WTC11 (cell line): ENCODE data around the gene GPC6. TPM values are rescaled to one million over a fixed set of nuclear protein-coding genes. Genes with fewer than 3 reads are reported as not detected.

Source experiments
- ATAC-seq: fragments of 200-7000 bp; cut with Tn5 transposase; 2 replicates; pipeline ENCODE4 v1.10.0; 2021; ENCODE audit warnings: mild to moderate bottlenecking, moderate library complexity
- CTCF ChIA-PET: fragments of 300-600 bp; sonication (Branson Sonifier 250); formaldehyde crosslinking; loops from one replicate; lab custom pipeline; 2021; ENCODE audit warnings: antibody characterized with exemption; lab: Charles Lee
- POLR2A ChIA-PET: fragments of 350-600 bp; sonication (Branson Sonifier 250); formaldehyde crosslinking; loops from one replicate; lab custom pipeline; 2021; ENCODE audit warnings: antibody characterized with exemption; lab: Charles Lee
- DNase-seq: peaks from one replicate; pipeline ENCODE4 v3.0.0; 2021; ENCODE audit warnings: low spot score
- H3K27ac Mint-ChIP-seq: 2 replicates; pipeline ENCODE4 v1.8.0; 2021; ENCODE audit warnings: mixed read lengths
- H3K27me3 Mint-ChIP-seq: 2 replicates; pipeline ENCODE4 v1.8.0; 2021; ENCODE audit warnings: low read depth, mild to moderate bottlenecking, moderate library complexity, mixed read lengths
- H3K36me3 Mint-ChIP-seq: 2 replicates; pipeline ENCODE4 v1.8.0; 2021; ENCODE audit warnings: mixed read lengths
- H3K4me1 Mint-ChIP-seq: 2 replicates; pipeline ENCODE4 v1.8.0; 2022; ENCODE audit warnings: mixed read lengths
- H3K4me3 Mint-ChIP-seq: 2 replicates; pipeline ENCODE4 v1.8.0; 2021; ENCODE audit warnings: mild to moderate bottlenecking, moderate library complexity, mixed read lengths
- H3K9me3 Mint-ChIP-seq: 2 replicates; pipeline ENCODE4 v1.8.0; 2021; ENCODE audit warnings: mixed read lengths
- ARID4B ChIP-seq: sonication (generic); formaldehyde crosslinking; IDR thresholded peaks from 2 replicates; pipeline ENCODE4 v1.8.0; 2023; ENCODE audit warnings: missing genetic modification reagents, mild to moderate bottlenecking, borderline replicate concordance
- CDX4 ChIP-seq: fragments of 250-450 bp; sonication (Bioruptor Pico); IDR thresholded peaks from 2 replicates; pipeline ENCODE4 v1.9.0; 2021; ENCODE audit warnings: moderate library complexity, mild to moderate bottlenecking, inconsistent platforms, borderline replicate concordance
- EMX1 ChIP-seq: fragments of 250-450 bp; sonication (Bioruptor Pico); IDR thresholded peaks from 2 replicates; pipeline ENCODE4 v1.8.0; 2021; ENCODE audit warnings: mild to moderate bottlenecking
- ERG ChIP-seq: fragments of 250-450 bp; sonication (Bioruptor Pico); IDR thresholded peaks from 2 replicates; pipeline ENCODE4 v1.8.0; 2021; ENCODE audit warnings: mild to moderate bottlenecking
- HMGA2 ChIP-seq: fragments of 250-450 bp; sonication (Bioruptor Pico); IDR thresholded peaks from 2 replicates; pipeline ENCODE4 v1.4.0; 2021; ENCODE audit warnings: mild to moderate bottlenecking, moderate library complexity
- MLX ChIP-seq: sonication (generic); formaldehyde crosslinking; IDR thresholded peaks from 2 replicates; pipeline ENCODE4 v1.8.1; 2023; ENCODE audit warnings: mild to moderate bottlenecking, missing genetic modification reagents, moderate library complexity
- NR2C2 ChIP-seq: sonication (generic); formaldehyde crosslinking; IDR thresholded peaks from 2 replicates; pipeline ENCODE4 v1.8.0; 2022; ENCODE audit warnings: mild to moderate bottlenecking, missing genetic modification reagents
- NR3C1 ChIP-seq: sonication (generic); formaldehyde crosslinking; conservative IDR thresholded peaks from 2 replicates; pipeline ENCODE4 v1.8.1; 2023; ENCODE audit warnings: low read depth, mild to moderate bottlenecking, missing genetic modification reagents
- OVOL2 ChIP-seq: fragments of 250-450 bp; sonication (Bioruptor Pico); IDR thresholded peaks from 2 replicates; pipeline ENCODE4 v1.9.0; 2021; ENCODE audit warnings: mild to moderate bottlenecking, borderline replicate concordance
- RELA ChIP-seq: sonication (generic); formaldehyde crosslinking; IDR thresholded peaks from 2 replicates; pipeline ENCODE4 v1.8.1; 2022; ENCODE audit warnings: missing genetic modification reagents, mild to moderate bottlenecking, borderline replicate concordance
- SMAD4 ChIP-seq: sonication (generic); formaldehyde crosslinking; IDR thresholded peaks from 2 replicates; pipeline ENCODE4 v1.8.0; 2022; ENCODE audit warnings: mild to moderate bottlenecking, missing genetic modification reagents
- TCF7 ChIP-seq: sonication (generic); formaldehyde crosslinking; IDR thresholded peaks from 2 replicates; pipeline ENCODE4 v1.8.0; 2022; ENCODE audit warnings: mild to moderate bottlenecking, low read depth, missing genetic modification reagents, moderate library complexity
- TEAD1 ChIP-seq: sonication (generic); formaldehyde crosslinking; IDR thresholded peaks from 2 replicates; pipeline ENCODE4 v1.8.0; 2022; ENCODE audit warnings: mild to moderate bottlenecking, missing genetic modification reagents
- ZBTB21 ChIP-seq: sonication (generic); formaldehyde crosslinking; IDR thresholded peaks from 2 replicates; pipeline ENCODE4 v1.8.1; 2023; ENCODE audit warnings: mild to moderate bottlenecking, missing genetic modification reagents, borderline replicate concordance
- ZNF219 ChIP-seq: sonication (generic); formaldehyde crosslinking; IDR thresholded peaks from 2 replicates; pipeline ENCODE4 v1.8.0; 2023; ENCODE audit warnings: missing genetic modification reagents, mild to moderate bottlenecking, borderline replicate concordance
- ZNF423 ChIP-seq: fragments of 250-450 bp; sonication (Bioruptor Pico); IDR thresholded peaks from 2 replicates; pipeline ENCODE4 v2.1.2; 2022; ENCODE audit warnings: mild to moderate bottlenecking, moderate library complexity
- total RNA-seq: library from RNA; stranded (reverse); gene quantifications from 3 replicates; pipeline ENCODE4 v1.2.3, GENCODE V29; 2021
- TF ChIP-seq, protein P1 (sequence below): sonication (generic); formaldehyde crosslinking; conservative IDR thresholded peaks from 2 replicates; pipeline ENCODE4 v1.8.1; 2023; ENCODE audit warnings: mild to moderate bottlenecking, low read depth, missing genetic modification reagents, moderate library complexity
- TF ChIP-seq, protein P2 (sequence below): fragments of 250-450 bp; sonication (Bioruptor Pico); conservative IDR thresholded peaks from 2 replicates; pipeline ENCODE4 v1.9.0; 2021; ENCODE audit warnings: mild to moderate bottlenecking
- TF ChIP-seq, protein P3 (sequence below): sonication (generic); formaldehyde crosslinking; IDR thresholded peaks from 2 replicates; pipeline ENCODE4 v1.8.0; 2023; ENCODE audit warnings: missing genetic modification reagents

GPC6 gene
- total RNA-seq, 1 experiment from 2014 or later, result 19.5 TPM

- DNase-seq (no peak), ATAC-seq (no peak)
- H3K4me1 Mint-ChIP-seq, result peaks cover 10% of the 10 kb centered on the region
- no peaks in the 10 kb centered on the region for H3K9me3 Mint-ChIP-seq
- CTCF ChIA-PET, result no interaction called here
- POLR2A ChIA-PET, result no interaction called here
- H3K27ac Mint-ChIP-seq, result no peak overlapping the region
- no peaks in the 10 kb centered on the region for H3K36me3 Mint-ChIP-seq
- TF ChIP-seq, protein P1, sequence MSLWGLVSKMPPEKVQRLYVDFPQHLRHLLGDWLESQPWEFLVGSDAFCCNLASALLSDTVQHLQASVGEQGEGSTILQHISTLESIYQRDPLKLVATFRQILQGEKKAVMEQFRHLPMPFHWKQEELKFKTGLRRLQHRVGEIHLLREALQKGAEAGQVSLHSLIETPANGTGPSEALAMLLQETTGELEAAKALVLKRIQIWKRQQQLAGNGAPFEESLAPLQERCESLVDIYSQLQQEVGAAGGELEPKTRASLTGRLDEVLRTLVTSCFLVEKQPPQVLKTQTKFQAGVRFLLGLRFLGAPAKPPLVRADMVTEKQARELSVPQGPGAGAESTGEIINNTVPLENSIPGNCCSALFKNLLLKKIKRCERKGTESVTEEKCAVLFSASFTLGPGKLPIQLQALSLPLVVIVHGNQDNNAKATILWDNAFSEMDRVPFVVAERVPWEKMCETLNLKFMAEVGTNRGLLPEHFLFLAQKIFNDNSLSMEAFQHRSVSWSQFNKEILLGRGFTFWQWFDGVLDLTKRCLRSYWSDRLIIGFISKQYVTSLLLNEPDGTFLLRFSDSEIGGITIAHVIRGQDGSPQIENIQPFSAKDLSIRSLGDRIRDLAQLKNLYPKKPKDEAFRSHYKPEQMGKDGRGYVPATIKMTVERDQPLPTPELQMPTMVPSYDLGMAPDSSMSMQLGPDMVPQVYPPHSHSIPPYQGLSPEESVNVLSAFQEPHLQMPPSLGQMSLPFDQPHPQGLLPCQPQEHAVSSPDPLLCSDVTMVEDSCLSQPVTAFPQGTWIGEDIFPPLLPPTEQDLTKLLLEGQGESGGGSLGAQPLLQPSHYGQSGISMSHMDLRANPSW (CRISPR knock-in tag), result no peak
- TF ChIP-seq TEAD1 (CRISPR knock-in tag) (no peak), OVOL2 (CRISPR knock-in tag) (no peak), MLX (CRISPR knock-in tag) (no peak), NR2C2 (no peak), CDX4 (CRISPR knock-in tag) (no peak), EMX1 (CRISPR knock-in tag) (no peak), RELA (CRISPR knock-in tag) (no peak), ERG (CRISPR knock-in tag) (no peak)
- TF ChIP-seq, protein P2, sequence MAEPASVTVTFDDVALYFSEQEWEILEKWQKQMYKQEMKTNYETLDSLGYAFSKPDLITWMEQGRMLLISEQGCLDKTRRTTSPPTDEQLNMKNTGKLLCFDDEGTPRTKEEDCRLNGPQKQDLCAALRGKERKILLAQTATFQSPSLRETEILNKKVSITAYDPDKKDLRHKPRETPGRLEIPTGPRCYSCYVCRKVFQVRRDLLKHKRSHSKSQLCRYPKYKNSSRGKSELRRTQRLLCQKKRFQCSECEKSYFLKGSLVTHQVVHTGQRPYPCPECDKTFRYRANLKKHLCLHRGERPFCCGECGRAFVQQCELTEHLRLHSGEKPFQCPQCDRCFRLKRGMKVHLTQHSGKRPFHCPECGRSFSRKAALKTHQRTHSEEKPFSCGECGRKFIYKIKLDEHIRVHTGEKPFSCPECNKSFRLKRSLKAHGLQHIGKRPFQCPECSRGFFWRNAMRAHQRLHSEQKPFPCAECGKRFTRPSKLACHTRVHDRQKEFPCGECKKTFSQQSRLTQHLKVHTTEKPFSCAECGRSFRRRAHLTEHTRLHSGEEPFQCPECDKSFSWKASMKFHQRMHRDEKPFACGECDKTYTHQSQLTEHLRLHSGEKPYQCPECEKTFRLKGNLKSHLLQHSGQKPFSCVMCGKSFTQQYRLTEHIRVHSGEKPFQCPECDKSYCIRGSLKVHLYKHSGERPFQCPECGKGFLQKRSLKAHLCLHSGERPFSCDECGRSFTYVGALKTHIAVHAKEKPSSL, result no peak
- H3K4me3 Mint-ChIP-seq, result no peak overlapping the region
- H3K27me3 Mint-ChIP-seq, result no peaks in the 10 kb centered on the region; the same call in 1 of the 2 replicates
These were observed 1155.9 kb downstream of the GPC6 start for GRCh38 chr13:94382517-94382916.

DNA sequence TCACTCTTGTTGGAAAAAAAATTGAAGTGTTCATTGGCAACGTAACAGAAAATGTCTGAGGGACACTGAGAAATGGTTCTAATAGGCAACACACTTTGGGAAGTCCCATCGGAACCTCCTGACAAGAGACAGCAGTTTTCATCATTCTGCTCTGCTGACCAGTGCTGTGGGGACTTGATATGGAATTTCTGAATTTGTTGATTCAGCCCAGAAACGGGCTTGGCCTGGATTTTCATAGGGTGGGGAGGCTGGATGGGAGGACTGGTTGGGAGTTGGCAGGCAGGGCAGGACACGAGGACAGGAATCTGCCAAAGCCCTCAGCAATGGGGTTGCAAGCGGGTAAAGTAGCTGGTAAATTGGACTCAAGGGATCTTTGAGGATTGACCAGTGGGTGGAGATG lies 1156.4 kb downstream of the GPC6 start:
- ChIA-PET CTCF (no interaction called here), POLR2A (no interaction called here)
- TF ChIP-seq TCF7 (CRISPR knock-in tag), result no peak
- no peak for TF ChIP-seq EMX1 (CRISPR knock-in tag)
- TF ChIP-seq, protein P3, sequence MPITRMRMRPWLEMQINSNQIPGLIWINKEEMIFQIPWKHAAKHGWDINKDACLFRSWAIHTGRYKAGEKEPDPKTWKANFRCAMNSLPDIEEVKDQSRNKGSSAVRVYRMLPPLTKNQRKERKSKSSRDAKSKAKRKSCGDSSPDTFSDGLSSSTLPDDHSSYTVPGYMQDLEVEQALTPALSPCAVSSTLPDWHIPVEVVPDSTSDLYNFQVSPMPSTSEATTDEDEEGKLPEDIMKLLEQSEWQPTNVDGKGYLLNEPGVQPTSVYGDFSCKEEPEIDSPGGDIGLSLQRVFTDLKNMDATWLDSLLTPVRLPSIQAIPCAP (CRISPR knock-in tag), result no peak
- TF ChIP-seq NR3C1 (CRISPR knock-in tag), result no peak
- TF ChIP-seq ZNF219, result no peak
- TF ChIP-seq ZBTB21 (CRISPR knock-in tag), result no peak
- no peak for TF ChIP-seq HMGA2
- no peak for TF ChIP-seq ARID4B
- no peak for TF ChIP-seq SMAD4 (CRISPR knock-in tag)
- no peak for TF ChIP-seq ZNF423 (CRISPR knock-in tag)
- no peak overlapping the region for H3K27ac Mint-ChIP-seq
- peaks cover 12% of the 10 kb centered on the region for H3K4me1 Mint-ChIP-seq
- DNase-seq (no peak), ATAC-seq (no peak)
- no peaks in the 10 kb centered on the region; the same call in 1 of the 2 replicates for H3K27me3 Mint-ChIP-seq
- no peak overlapping the region for H3K4me3 Mint-ChIP-seq
- no peaks in the 10 kb centered on the region for H3K36me3 Mint-ChIP-seq
- H3K9me3 Mint-ChIP-seq, result no peaks in the 10 kb centered on the region; the same call in 1 of the 2 replicates
